Measurements from ENCODE around the gene PSMA7.

The PSMA7 gene

DNA sequence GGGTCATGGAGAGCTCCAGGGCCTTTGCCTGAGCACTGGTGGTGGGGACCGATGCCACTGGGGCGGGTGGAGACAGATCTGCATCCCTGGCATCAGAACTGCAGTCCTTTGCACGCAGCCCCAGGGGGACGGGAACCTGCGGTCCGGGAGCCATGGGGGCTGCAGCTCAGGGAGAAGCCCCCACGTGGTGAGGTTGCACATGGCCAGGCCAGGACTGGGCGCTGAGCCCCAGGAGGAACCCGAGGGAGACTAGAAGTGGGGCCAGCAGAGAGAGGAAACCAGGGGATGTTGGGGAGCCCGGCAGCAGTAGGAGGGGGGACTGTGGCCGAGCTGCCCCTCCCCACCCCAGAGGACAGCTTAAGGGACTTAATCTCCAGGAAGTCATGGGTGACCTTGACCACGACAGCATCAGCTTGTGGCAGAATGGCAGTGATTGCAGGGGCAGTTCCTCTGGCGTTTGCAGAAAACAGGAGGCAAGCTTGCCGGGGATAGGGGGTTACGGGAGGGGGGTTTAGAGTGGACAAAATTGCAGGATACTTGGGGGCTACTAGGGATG, 38.9 kb downstream of the PSMA7 start:
- no peak overlapping the region for H3K9ac ChIP-seq (ENCODE audit: low read length in 2 of 2)
- H3K9me3 ChIP-seq (ENCODE audit: control insufficient read depth in 2 of 2, low read length in 2 of 2), result peaks cover 3 to 31% of the 10 kb centered on the region in 2 donors
- H3K4me1 ChIP-seq (ENCODE audit: control insufficient read depth, insufficient read depth, low read length), result no peaks in the 10 kb centered on the region
- peaks cover 0 to 8% of the 10 kb centered on the region in 2 donors for H3K27me3 ChIP-seq (ENCODE audit: control insufficient read depth in 1 of 2, insufficient read depth in 2 of 2, low read length in 2 of 2)
- H3K36me3 ChIP-seq (ENCODE audit: control insufficient read depth in 2 of 2, insufficient read depth in 2 of 2, low read length in 2 of 2), result no peaks in the 10 kb centered on the region
- no peak overlapping the region for H3K27ac ChIP-seq (ENCODE audit: low read length)
- no peak overlapping the region for H3K4me3 ChIP-seq (ENCODE audit: low read length in 2 of 2)

DNA sequence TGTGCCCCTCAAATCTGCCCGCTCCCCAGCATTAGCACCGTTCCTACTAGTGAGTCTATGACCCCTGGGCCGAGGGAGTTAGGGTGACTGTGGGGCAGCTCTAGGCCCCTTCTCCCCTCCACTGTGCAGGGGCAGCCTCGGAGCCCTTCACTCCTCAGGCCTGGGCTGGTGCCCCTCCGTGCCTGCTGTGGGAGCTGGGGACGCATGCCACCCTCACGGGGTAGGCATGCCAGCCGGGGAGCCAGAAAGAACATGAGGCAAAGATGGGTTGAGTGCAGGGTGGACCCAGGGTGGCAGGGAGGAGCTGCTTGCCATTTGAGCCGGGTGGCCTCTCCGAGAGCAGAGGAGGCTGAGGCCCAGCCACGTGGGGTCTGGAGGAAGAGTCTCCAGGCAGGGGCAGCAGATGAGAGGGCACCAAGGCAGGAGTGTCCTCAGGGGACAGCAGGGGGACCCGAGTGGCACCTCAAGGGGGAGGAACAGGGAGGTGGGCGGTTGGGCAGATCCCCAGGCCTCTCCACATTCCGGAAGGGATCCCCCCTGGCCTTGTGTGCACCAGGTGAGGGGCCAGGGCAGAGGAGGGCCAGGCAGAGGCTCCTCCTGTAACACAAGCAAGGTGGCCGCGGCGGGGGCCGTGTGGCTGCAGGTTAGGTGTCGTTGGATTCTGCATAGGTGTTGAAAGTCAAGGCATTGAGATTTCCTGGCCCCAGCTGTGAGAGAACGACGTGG, 39.5 kb downstream of the PSMA7 start:
- H3K9ac ChIP-seq (ENCODE audit: low read length in 2 of 2), result no peak overlapping the region
- H3K4me1 ChIP-seq (ENCODE audit: control insufficient read depth, insufficient read depth, low read length), result no peaks in the 10 kb centered on the region
- H3K36me3 ChIP-seq (ENCODE audit: control insufficient read depth in 2 of 2, insufficient read depth in 2 of 2, low read length in 2 of 2), result no peaks in the 10 kb centered on the region
- peaks cover 0 to 8% of the 10 kb centered on the region in 2 donors for H3K27me3 ChIP-seq (ENCODE audit: control insufficient read depth in 1 of 2, insufficient read depth in 2 of 2, low read length in 2 of 2)
- peaks cover 2 to 26% of the 10 kb centered on the region in 2 donors for H3K9me3 ChIP-seq (ENCODE audit: control insufficient read depth in 2 of 2, low read length in 2 of 2)
- no peak overlapping the region for H3K27ac ChIP-seq (ENCODE audit: low read length)
- H3K4me3 ChIP-seq (ENCODE audit: low read length in 2 of 2), result no peak overlapping the region

DNA sequence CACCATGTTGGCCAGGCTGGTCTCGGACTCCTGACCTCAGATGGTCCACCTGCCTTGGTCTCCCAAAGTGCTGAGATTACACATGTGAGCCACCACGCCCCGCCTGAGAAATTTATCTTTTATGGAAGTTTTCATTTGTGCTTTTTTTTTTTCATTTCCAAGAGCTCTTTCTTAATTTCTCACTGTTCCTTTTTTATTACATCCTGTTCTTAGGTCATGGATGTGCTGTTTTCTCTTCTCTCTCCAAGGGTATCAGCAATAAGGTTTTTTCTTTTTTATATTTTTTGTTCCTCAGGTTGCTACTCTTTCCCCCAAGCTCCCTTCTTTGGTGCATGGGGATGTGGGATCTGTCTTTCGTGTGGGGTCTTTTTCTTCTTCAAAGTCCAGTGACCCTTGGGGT, 42.1 kb downstream of the PSMA7 start:
- Histone ChIP-seq H3K9me3 (ENCODE audit: control insufficient read depth in 2 of 2, low read length in 2 of 2) (peaks cover 0 to 11% of the 10 kb centered on the region in 2 donors), H3K9ac (ENCODE audit: low read length in 2 of 2) (no peak overlapping the region), H3K27ac (ENCODE audit: low read length) (no peak overlapping the region), H3K4me1 (ENCODE audit: control insufficient read depth, insufficient read depth, low read length) (no peaks in the 10 kb centered on the region), H3K27me3 (ENCODE audit: control insufficient read depth in 1 of 2, insufficient read depth in 2 of 2, low read length in 2 of 2) (peaks cover 0 to 8% of the 10 kb centered on the region in 2 donors), H3K36me3 (ENCODE audit: control insufficient read depth in 2 of 2, insufficient read depth in 2 of 2, low read length in 2 of 2) (no peaks in the 10 kb centered on the region), H3K4me3 (ENCODE audit: low read length in 2 of 2) (no peak overlapping the region)

DNA sequence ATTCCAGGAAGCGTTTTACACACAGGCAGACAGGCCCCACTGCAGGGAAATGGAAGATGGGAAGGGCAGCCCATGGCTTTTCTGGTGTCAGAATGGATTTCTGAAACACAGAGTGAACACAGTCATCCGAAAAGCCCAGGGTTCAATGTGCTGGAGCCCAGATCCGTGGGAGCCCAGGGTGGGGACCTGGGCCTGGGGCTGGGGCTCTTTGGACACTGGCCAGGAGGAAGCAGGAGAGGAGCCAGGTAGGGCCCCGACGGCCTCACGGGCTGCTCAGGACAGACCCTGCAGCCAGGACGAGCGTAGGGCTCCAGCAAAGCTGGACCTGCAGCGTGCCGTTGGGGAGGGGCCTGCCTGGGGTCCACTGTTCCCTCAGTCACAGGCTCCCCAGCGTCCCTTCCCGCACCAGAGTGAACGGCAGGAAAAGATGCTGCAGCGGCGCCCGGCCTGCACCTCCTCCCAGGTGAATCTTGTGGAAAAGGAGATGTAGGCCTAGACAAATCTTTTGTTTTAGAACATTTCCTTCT, 45.2 kb downstream of the PSMA7 start:
- Histone ChIP-seq H3K36me3 (ENCODE audit: control insufficient read depth in 2 of 2, insufficient read depth in 2 of 2, low read length in 2 of 2) (no peaks in the 10 kb centered on the region), H3K9me3 (ENCODE audit: control insufficient read depth in 2 of 2, low read length in 2 of 2) (peaks cover 0 to 11% of the 10 kb centered on the region in 2 donors), H3K27ac (ENCODE audit: low read length) (no peak overlapping the region), H3K9ac (ENCODE audit: low read length in 2 of 2) (no peak overlapping the region), H3K4me3 (ENCODE audit: low read length in 2 of 2) (no peak overlapping the region), H3K27me3 (ENCODE audit: control insufficient read depth in 1 of 2, insufficient read depth in 2 of 2, low read length in 2 of 2) (peaks cover 0 to 10% of the 10 kb centered on the region in 2 donors), H3K4me1 (ENCODE audit: control insufficient read depth, insufficient read depth, low read length) (no peaks in the 10 kb centered on the region)

DNA sequence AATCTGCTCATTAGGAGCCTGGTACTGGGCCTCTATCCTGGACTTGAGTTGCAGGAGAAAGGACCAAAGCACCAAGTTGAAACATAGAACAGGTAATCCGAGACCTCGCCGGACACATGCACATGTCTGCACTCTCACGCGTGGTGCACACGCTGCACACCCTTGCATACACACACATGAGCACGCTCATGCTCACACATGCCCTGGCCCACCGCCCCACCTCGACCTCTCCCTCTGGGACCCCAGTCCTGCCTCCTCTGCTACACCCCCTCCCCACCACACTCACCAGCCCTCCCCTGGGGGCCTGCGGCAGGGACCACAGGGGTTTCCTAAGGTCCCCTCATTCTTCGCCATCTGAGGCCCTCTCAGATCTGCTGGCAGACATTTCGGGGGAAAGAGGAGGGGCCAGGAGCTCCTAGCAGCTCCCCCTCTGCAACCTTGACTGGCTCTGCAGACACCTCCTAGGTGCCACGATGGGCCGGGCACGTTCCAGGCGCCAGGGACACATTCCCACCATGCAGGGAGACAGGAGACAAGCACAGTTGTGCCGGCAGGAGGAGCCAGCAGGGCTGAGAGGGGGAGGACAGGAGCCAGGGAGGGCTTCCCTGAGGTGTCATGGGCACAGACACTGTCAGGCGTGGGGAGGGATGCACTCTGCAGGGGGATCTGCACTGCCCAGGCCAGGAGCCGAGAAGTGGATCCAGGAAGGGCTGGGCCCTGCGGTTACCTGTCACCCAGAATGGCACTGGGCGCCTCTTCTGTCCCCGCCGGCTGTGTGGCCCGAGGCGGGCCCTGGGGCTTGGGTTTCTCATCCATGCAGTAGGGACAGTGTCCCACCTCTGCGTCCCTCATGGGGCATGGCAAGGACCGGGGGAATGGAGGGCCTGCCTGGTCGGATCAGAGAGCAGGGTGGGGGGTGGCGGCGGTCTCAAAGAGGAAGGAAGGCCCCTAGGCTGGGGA, 46.5 kb downstream of the PSMA7 start:
- H3K27me3 ChIP-seq (ENCODE audit: control insufficient read depth in 1 of 2, insufficient read depth in 2 of 2, low read length in 2 of 2), result peaks cover 0 to 5% of the 10 kb centered on the region in 2 donors
- peaks cover 4 to 8% of the 10 kb centered on the region in 2 donors for H3K9me3 ChIP-seq (ENCODE audit: control insufficient read depth in 2 of 2, low read length in 2 of 2)
- no peaks in the 10 kb centered on the region for H3K36me3 ChIP-seq (ENCODE audit: control insufficient read depth in 2 of 2, insufficient read depth in 2 of 2, low read length in 2 of 2)
- no peak overlapping the region for H3K27ac ChIP-seq (ENCODE audit: low read length)
- H3K9ac ChIP-seq (ENCODE audit: low read length in 2 of 2), result no peak overlapping the region
- no peaks in the 10 kb centered on the region for H3K4me1 ChIP-seq (ENCODE audit: control insufficient read depth, insufficient read depth, low read length)
- H3K4me3 ChIP-seq (ENCODE audit: low read length in 2 of 2), result no peak overlapping the region

DNA sequence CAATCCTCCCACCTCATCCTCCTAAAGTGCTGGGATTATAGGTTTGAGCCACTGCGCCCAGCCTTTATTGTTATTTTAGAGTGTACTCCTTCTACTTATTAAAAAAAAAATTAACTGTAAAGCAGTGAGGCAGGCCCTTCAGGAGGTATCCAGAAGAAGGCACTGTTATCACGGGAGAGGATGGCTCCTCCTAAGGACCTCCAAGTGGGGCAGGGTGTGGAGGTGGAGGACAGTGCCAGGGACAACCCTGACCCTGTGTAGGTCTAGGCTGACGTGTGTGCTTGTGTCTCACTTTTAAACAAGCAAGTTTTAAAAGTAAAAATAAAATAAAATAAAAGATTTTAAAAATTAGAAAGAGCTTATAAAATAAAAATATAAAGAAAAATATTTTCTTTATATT, 53.8 kb downstream of the PSMA7 start:
- Histone ChIP-seq H3K9ac (ENCODE audit: low read length in 2 of 2) (no peak overlapping the region), H3K27ac (ENCODE audit: low read length) (no peak overlapping the region), H3K36me3 (ENCODE audit: control insufficient read depth in 2 of 2, insufficient read depth in 2 of 2, low read length in 2 of 2) (no peaks in the 10 kb centered on the region), H3K9me3 (ENCODE audit: control insufficient read depth in 2 of 2, low read length in 2 of 2) (peaks cover 0 to 4% of the 10 kb centered on the region in 2 donors), H3K4me3 (ENCODE audit: low read length in 2 of 2) (no peak overlapping the region), H3K27me3 (ENCODE audit: control insufficient read depth in 1 of 2, insufficient read depth in 2 of 2, low read length in 2 of 2) (peaks cover 7 to 17% of the 10 kb centered on the region in 2 donors), H3K4me1 (ENCODE audit: control insufficient read depth, insufficient read depth, low read length) (no peaks in the 10 kb centered on the region)

DNA sequence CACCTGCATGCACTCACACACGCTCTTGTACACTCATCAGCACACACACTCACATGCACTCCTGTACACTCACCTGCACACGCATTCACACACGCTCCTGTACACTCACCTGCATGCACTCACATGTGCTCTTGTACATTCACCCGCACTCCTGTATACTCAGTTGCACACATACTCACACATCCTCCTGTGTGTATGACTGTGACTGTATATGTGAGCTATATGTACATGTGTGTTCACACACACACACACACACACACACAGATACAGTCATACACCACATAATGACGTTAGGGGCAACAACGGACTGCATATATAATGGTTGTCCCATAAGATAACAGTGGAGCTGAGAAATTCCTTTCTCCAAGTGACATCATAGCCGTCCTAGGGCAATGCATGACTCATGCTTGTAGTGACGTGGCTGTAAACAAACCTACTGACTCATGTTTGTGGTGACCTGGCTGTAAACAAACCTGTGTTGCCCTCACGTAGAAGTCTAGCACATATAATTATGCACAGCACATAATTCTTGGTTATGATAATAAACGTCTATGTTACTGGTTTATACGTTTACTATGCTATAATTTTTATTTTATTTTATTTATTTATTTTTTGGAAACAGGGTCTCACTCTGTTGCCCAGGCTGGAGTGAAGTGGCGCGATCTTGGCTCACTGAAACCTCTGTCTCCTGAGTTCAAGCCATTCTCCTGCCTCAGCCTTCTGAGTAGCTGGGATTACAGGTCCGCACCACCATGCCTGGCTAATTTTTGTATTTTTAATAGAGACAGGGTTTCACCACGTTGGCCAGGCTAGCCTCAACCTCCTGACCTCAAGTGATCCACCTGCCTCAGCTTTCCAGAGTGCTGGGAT, 54.7 kb downstream of the PSMA7 start:
- H3K4me3 ChIP-seq (ENCODE audit: low read length in 2 of 2), result no peak overlapping the region
- no peak overlapping the region for H3K27ac ChIP-seq (ENCODE audit: low read length)
- H3K9me3 ChIP-seq (ENCODE audit: control insufficient read depth in 2 of 2, low read length in 2 of 2), result peaks cover 0 to 4% of the 10 kb centered on the region in 2 donors
- peaks cover 7 to 16% of the 10 kb centered on the region in 2 donors for H3K27me3 ChIP-seq (ENCODE audit: control insufficient read depth in 1 of 2, insufficient read depth in 2 of 2, low read length in 2 of 2)
- no peaks in the 10 kb centered on the region for H3K36me3 ChIP-seq (ENCODE audit: control insufficient read depth in 2 of 2, insufficient read depth in 2 of 2, low read length in 2 of 2)
- H3K4me1 ChIP-seq (ENCODE audit: control insufficient read depth, insufficient read depth, low read length), result no peaks in the 10 kb centered on the region
- H3K9ac ChIP-seq (ENCODE audit: low read length in 2 of 2), result no peak overlapping the region

DNA sequence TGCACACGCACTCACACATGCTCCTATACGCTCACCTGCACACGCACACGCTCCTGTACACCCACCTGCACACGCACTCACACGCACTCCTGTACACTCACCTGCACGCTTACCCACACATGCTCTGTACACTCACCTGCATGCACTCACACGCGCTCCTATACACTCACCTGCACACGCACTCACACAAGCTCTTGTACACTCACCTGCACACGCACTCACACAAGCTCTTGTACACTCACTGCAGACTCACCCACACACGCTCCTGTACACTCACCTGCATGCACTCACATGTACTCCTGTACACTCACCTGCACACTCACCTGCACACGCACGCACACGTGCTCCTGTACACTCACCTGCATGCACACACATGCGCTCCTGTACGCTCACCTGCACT, 55.6 kb downstream of the PSMA7 start:
- no peak overlapping the region for H3K27ac ChIP-seq (ENCODE audit: low read length)
- H3K9ac ChIP-seq (ENCODE audit: low read length in 2 of 2), result no peak overlapping the region
- no peak overlapping the region for H3K4me3 ChIP-seq (ENCODE audit: low read length in 2 of 2)
- H3K27me3 ChIP-seq (ENCODE audit: control insufficient read depth in 1 of 2, insufficient read depth in 2 of 2, low read length in 2 of 2), result peaks cover 7 to 16% of the 10 kb centered on the region in 2 donors
- no peaks in the 10 kb centered on the region for H3K4me1 ChIP-seq (ENCODE audit: control insufficient read depth, insufficient read depth, low read length)
- H3K36me3 ChIP-seq (ENCODE audit: control insufficient read depth in 2 of 2, insufficient read depth in 2 of 2, low read length in 2 of 2), result no peaks in the 10 kb centered on the region
- H3K9me3 ChIP-seq (ENCODE audit: control insufficient read depth in 2 of 2, low read length in 2 of 2), result peaks cover 0 to 4% of the 10 kb centered on the region in 2 donors

DNA sequence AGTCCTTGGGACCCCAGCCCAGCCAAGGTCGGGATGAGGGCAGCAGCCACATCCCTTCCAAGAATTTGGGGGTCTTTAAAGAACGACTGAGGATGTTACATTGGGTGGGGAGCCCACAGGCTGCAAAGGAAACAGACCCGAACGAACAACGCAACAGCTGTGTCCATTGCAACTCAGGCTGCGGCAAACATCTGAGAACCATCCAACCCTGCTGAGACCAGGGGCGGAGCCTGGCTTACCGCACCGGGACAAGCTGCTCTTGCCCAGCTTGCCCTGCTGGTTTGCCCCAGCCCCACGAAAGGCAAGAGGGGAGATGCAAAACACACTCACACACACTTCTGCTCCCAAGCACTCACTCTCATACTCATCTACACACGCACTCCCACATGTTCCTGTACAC, 56.0 kb downstream of the PSMA7 start:
- H3K9ac ChIP-seq (ENCODE audit: low read length in 2 of 2), result no peak overlapping the region
- no peaks in the 10 kb centered on the region for H3K36me3 ChIP-seq (ENCODE audit: control insufficient read depth in 2 of 2, insufficient read depth in 2 of 2, low read length in 2 of 2)
- peaks cover 7 to 16% of the 10 kb centered on the region in 2 donors for H3K27me3 ChIP-seq (ENCODE audit: control insufficient read depth in 1 of 2, insufficient read depth in 2 of 2, low read length in 2 of 2)
- H3K4me3 ChIP-seq (ENCODE audit: low read length in 2 of 2), result no peak overlapping the region
- H3K9me3 ChIP-seq (ENCODE audit: control insufficient read depth in 2 of 2, low read length in 2 of 2), result peaks cover 0 to 4% of the 10 kb centered on the region in 2 donors
- H3K27ac ChIP-seq (ENCODE audit: low read length), result no peak overlapping the region
- H3K4me1 ChIP-seq (ENCODE audit: control insufficient read depth, insufficient read depth, low read length), result no peaks in the 10 kb centered on the region
